ENCODE results near the gene RAB40C.
A peak's percentile ranks its signal among the peaks of the same experiment; 100 is the strongest.

Gene RAB40C

DNA sequence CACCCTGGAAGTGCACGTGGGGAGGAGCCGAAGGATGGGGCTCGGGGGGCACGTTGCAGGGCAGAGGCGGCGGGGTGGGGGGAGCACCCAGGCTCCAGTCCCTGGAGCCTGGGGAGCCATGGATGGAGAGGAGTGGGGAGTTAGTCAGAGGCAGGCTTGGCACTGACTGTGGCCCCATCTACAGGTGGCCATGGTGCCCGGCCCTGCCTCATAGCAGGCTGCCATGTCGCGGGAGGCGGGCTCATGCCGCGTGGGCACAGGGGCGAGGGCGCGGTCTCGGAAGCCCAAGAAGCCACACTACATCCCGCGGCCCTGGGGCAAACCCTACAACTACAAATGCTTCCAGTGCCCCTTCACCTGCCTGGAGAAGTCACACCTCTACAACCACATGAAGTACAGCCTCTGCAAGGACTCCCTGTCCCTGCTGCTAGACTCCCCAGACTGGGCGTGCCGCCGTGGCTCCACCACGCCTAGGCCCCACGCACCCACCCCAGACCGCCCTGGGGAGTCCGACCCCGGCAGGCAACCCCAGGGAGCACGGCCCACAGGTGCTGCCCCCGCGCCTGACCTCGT is 26.7 kb upstream of the RAB40C start:
- in situ Hi-C loops (cut with MboI; ENCODE audit: low pct_unique_long_range_greater_than_20kb, low sequenced_read_pairs, unreplicated experiment), result no loop called here
- no peak for DNase-seq (ENCODE audit: low spot score)
- no peak for TF ChIP-seq CTCF (IDR thresholded peaks at IDR 0.05; ENCODE audit: extremely low read depth, insufficient read depth, missing control alignments)

DNA sequence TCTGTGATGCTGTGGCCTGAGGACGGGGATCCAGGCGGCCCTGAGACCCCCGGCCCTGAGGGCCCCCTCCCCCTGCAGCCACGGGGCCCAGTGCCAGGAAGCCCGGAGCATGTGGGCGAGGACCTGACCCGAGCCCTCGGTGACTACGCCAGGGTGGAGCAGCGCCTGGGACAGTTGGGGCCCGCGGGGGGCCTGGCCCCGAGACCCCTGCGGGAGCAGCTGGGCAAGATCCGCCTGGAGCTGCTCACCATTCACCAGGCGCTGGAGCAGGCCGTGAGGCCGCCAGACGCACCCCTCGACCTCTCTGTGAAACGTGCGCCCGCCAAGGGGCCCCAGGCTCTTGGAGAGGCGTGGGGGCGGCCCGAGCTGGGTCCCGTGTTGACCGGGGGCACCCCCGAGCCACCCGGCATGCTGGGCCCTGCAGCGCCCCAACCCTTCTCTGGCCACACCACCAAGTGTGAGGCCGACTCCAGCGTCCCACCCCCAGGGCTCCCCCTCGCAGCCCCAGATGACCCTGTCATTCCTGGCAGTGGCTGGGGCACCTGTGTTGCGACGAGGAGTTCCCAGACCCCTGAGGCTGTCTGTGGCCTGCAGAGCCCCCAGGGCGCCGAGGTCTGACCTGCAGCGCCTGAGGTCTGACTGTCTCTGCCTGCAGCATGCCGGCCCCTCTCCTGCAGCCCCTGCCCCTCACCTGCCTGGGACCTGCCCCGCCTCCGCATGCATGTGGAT is 25.0 kb upstream of the RAB40C start:
- in situ Hi-C loops (cut with MboI; ENCODE audit: low pct_unique_long_range_greater_than_20kb, low sequenced_read_pairs, unreplicated experiment), result no loop called here

GRCh38 chr16:565419-566330 is 24.2 kb upstream of the RAB40C start:
- in situ Hi-C loops (cut with MboI; ENCODE audit: low pct_unique_long_range_greater_than_20kb, low sequenced_read_pairs, unreplicated experiment), result no loop called here
- TF ChIP-seq CTCF (IDR thresholded peaks at IDR 0.05; ENCODE audit: extremely low read depth, insufficient read depth, missing control alignments), result no peak
- no peak for DNase-seq (ENCODE audit: low spot score)

More for the DNA sequence above, 25.0 kb upstream of the RAB40C start:
- TF ChIP-seq CTCF (IDR thresholded peaks at IDR 0.05; ENCODE audit: extremely low read depth, insufficient read depth, missing control alignments), result no peak
- no peak for DNase-seq (ENCODE audit: low spot score)

DNA sequence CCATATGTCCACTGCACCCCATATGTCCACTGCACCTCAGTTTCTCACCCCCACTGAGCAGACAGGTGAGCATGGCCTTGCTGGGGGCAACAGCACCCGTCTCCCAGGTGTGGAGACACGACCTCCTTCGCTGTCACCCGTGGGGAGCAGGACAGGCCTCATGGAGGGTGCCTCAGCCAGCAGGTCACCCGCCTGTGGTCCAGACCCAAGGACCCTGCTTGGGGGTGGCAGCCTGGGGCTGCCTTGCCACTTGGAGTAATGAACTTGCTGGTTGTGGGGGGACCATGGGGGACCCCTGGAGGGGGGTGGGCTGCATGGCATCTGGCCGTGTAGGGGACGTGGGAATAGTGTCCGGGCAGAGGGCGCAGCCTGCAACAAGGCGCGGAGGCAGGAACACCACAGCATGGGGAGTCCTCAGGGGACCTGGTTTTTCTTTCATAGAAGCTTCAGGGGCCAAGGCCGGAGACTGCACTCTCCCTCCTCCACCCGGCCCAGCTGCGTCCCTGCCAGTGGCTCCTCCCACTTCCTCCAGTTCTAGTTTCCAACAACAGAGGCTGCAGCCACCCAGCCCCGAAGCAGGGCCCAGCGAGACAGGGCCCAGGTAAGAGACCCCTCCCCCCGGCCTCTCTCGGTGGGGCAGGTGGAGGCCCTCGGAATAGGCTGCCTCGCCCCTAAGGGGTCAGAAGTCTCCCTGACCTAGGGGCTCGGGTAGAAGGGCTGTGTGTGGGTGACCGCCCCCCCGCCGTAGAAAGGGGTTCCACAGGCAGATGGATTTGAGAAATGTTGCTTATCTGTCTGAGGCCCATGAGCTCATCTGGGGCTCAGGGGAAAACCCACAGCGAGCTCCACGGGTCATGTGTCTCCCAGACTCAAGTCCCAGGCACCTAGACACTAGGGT is 23.1 kb upstream of the RAB40C start, which contains the start of gene NHLRC4:
Gene NHLRC4 (plus strand): TSS at position 531 of the 898 bp plus-strand sequence. CDS start 1,043 bp downstream, outside the sequence.
- no peak for TF ChIP-seq CTCF (IDR thresholded peaks at IDR 0.05; ENCODE audit: extremely low read depth, insufficient read depth, missing control alignments)
- peak; percentile 95 for DNase-seq (ENCODE audit: low spot score)
- in situ Hi-C loops (cut with MboI; ENCODE audit: low pct_unique_long_range_greater_than_20kb, low sequenced_read_pairs, unreplicated experiment), result no loop called here

DNA sequence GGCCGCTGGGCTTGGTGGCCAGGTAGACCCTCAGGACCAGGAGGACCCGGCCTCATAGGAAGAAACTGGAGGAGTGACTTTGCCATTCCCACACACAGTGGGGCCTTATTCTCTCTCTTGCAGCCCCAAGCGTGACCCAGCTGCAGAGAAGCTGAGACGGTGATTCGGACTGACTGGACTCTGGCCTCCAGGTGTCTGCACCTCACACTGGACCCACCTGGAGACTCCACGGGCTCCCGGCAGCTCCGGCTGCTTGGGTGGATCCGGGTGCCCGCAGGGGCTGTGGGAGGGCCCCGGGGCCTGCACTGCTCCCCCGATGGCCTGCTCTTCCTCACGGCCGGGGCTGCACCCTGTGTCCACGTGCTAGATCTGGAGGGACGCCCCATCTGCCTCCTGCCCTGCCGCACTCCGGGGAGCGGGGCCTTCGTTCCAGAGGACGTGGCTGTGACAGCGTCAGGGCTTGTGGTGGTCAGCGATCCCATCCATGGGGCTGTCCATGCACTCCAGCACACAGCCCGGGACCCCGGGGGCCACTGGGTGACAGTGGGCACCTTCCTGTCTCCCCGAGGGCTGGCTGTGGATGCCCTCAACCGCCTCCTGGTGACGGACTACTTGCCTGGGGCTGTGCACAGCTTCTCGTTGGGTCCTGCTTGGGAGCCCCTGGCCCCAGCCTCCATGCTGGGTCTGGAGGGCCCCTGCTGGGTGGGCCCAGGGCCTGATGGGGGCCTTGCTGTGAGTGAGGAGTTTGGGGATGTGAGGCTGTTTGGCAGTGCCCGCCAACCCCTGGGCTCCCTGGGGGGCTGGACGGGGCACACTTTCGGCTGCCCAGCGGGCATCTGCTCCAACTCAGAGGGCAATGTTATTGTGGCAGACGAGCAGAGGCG is 22.3 kb upstream of the RAB40C start:
- in situ Hi-C loops (cut with MboI; ENCODE audit: low pct_unique_long_range_greater_than_20kb, low sequenced_read_pairs, unreplicated experiment), result no loop called here
- TF ChIP-seq CTCF (IDR thresholded peaks at IDR 0.05; ENCODE audit: extremely low read depth, insufficient read depth, missing control alignments), result no peak
- no peak for DNase-seq (ENCODE audit: low spot score)

Data from GM13977 (cell line).